GM23338 (cell line): Measurements from ENCODE around the gene CDHR5. TPM values are rescaled to one million over a fixed set of nuclear protein-coding genes. Genes with fewer than 3 reads are reported as not detected.

Source experiments
- ATAC-seq: fragments of 200-7000 bp; cut with Tn5 transposase; 3 replicates; pipeline ENCODE4 v1.9.1; 2020
- DNase-seq: peaks from one replicate; pipeline ENCODE4 v3.0.0-alpha.2; 2015; ENCODE audit warnings: low spot score
- H2AFZ ChIP-seq: fragments of 200-600 bp; sonication (generic); 2 replicates; pipeline ENCODE4 v1.8.0; 2016; ENCODE audit warnings: antibody characterized with exemption, mild to moderate bottlenecking, moderate library complexity
- H3F3A ChIP-seq: fragments of 200-600 bp; sonication (generic); replicated peaks from 2 replicates; pipeline ENCODE4 v1.8.0; 2017; ENCODE audit warnings: antibody characterized with exemption, mixed run types, low read depth
- H3K27ac ChIP-seq: fragments of 200-600 bp; sonication (generic); 2 replicates; pipeline ENCODE4 v1.6.1; 2016; ENCODE audit warnings: low read depth
- H3K27me3 ChIP-seq: fragments of 200-600 bp; sonication (generic); 2 replicates; pipeline ENCODE4 v1.8.0; 2016; ENCODE audit warnings: mild to moderate bottlenecking, mixed run types, moderate library complexity; ENCODE audit not compliant: insufficient read depth
- H3K36me3 ChIP-seq: fragments of 200-600 bp; sonication (generic); 2 replicates; pipeline ENCODE4 v1.8.0; 2016; ENCODE audit warnings: mild to moderate bottlenecking; ENCODE audit not compliant: insufficient read depth
- H3K4me1 ChIP-seq: fragments of 200-600 bp; sonication (generic); 2 replicates; pipeline ENCODE4 v1.8.0; 2016; ENCODE audit warnings: mild to moderate bottlenecking, moderate library complexity; ENCODE audit not compliant: insufficient read depth
- H3K4me2 ChIP-seq: fragments of 200-600 bp; sonication (generic); 2 replicates; pipeline ENCODE4 v1.7.1; 2017; ENCODE audit warnings: mixed run types
- H3K4me3 ChIP-seq: fragments of 200-600 bp; sonication (generic); 2 replicates; pipeline ENCODE4 v1.6.1; 2016; ENCODE audit warnings: mixed run types
- H3K79me2 ChIP-seq: fragments of 200-600 bp; sonication (generic); replicated peaks from 2 replicates; pipeline ENCODE4 v1.8.0; 2017; ENCODE audit warnings: mild to moderate bottlenecking; ENCODE audit not compliant: insufficient read depth
- H3K9me2 ChIP-seq: fragments of 200-600 bp; sonication (generic); 2 replicates; pipeline ENCODE4 v1.8.0; 2017; ENCODE audit not compliant: insufficient read depth
- H4K20me1 ChIP-seq: fragments of 200-600 bp; sonication (generic); replicated peaks from 2 replicates; pipeline ENCODE4 v1.8.0; 2017; ENCODE audit warnings: mild to moderate bottlenecking; ENCODE audit not compliant: insufficient read depth
- H3K27ac Mint-ChIP-seq: 2 replicates; pipeline ENCODE4 v1.8.0; 2020; ENCODE audit warnings: inconsistent platforms, mild to moderate bottlenecking, moderate library complexity, mixed read lengths
- H3K27me3 Mint-ChIP-seq: 3 replicates; pipeline ENCODE4 v1.8.0; 2022; ENCODE audit warnings: low read depth, mild to moderate bottlenecking, moderate library complexity, mixed read lengths, inconsistent platforms; ENCODE audit not compliant: insufficient read depth, poor library complexity
- H3K36me3 Mint-ChIP-seq: 3 replicates; pipeline ENCODE4 v1.8.0; 2021; ENCODE audit warnings: low read depth, mild to moderate bottlenecking, inconsistent platforms, moderate library complexity, mixed read lengths
- H3K4me1 Mint-ChIP-seq: 3 replicates; pipeline ENCODE4 v1.8.0; 2020; ENCODE audit warnings: mild to moderate bottlenecking, inconsistent platforms, mixed read lengths
- H3K4me3 Mint-ChIP-seq: 3 replicates; pipeline ENCODE4 v1.8.0; 2021; ENCODE audit warnings: moderate library complexity, mild to moderate bottlenecking, inconsistent platforms, mixed read lengths
- H3K9me3 Mint-ChIP-seq: 3 replicates; pipeline ENCODE4 v1.8.0; 2020; ENCODE audit warnings: moderate library complexity, mild to moderate bottlenecking, inconsistent platforms, mixed read lengths
- CREB1 ChIP-seq: fragments of 250-450 bp; sonication (Bioruptor Pico); IDR thresholded peaks from 2 replicates; pipeline ENCODE4 v1.5.0; 2020; ENCODE audit warnings: low read depth, mild to moderate bottlenecking, moderate library complexity
- EZH2 ChIP-seq: fragments of 200-600 bp; sonication (generic); IDR thresholded peaks from one replicate; pipeline ENCODE4 v1.8.0; 2017; ENCODE audit warnings: antibody characterized with exemption, mild to moderate bottlenecking, low read depth; ENCODE audit not compliant: unreplicated experiment
- EZH2phosphoT487 ChIP-seq: fragments of 200-600 bp; sonication (generic); IDR thresholded peaks from one replicate; pipeline ENCODE4 v1.8.1; 2018; ENCODE audit warnings: antibody characterized with exemption; ENCODE audit not compliant: unreplicated experiment
- JUNB ChIP-seq: IDR thresholded peaks from one replicate; pipeline ENCODE4 v1.6.1; 2016; ENCODE audit warnings: antibody characterized with exemption; ENCODE audit not compliant: unreplicated experiment
- NANOG ChIP-seq: IDR thresholded peaks from 2 replicates; pipeline ENCODE4 v1.6.1; 2016; ENCODE audit warnings: antibody characterized with exemption, borderline replicate concordance
- POLR2AphosphoS5 ChIP-seq: IDR thresholded peaks from 2 replicates; pipeline ENCODE4 v1.6.1; 2016; ENCODE audit warnings: antibody characterized with exemption, low read depth
- STAT1 ChIP-seq: IDR thresholded peaks from one replicate; pipeline ENCODE4 v1.6.1; 2016; ENCODE audit warnings: antibody characterized with exemption; ENCODE audit not compliant: unreplicated experiment
- ZNF114 ChIP-seq: fragments of 250-450 bp; sonication (Bioruptor Pico); IDR thresholded peaks from 2 replicates; pipeline ENCODE4 v1.5.0; 2020; ENCODE audit warnings: mild to moderate bottlenecking, moderate library complexity
- ZNF331 ChIP-seq: fragments of 250-450 bp; sonication (Bioruptor Pico); IDR thresholded peaks from 2 replicates; pipeline ENCODE4 v1.5.0; 2020; ENCODE audit warnings: low read depth, mild to moderate bottlenecking, moderate library complexity
- polyA plus RNA-seq: library from polyadenylated mRNA; unstranded; fragments of >200 nt; fragmentation: Nextera tagmentation; extraction: Ambion mirVana; gene quantifications from 2 replicates; pipeline ENCODE4 v1.2.1, GENCODE V29; 2016
- total RNA-seq: library from RNA; depleted of rRNA; stranded (reverse); fragments of >200 nt; shearing (Covaris generic); gene quantifications from 2 replicates; pipeline ENCODE4 v1.2.3, GENCODE V29; 2014
- TF ChIP-seq, protein P1 (sequence below): IDR thresholded peaks from one replicate; pipeline ENCODE4 v1.6.1; 2018; ENCODE audit warnings: antibody characterized with exemption; ENCODE audit not compliant: unreplicated experiment
- TF ChIP-seq, protein P2 (sequence below), 2 experiments: fragments of 200-600 bp in 1 of 2; sonication (generic) in 1 of 2; conservative IDR thresholded peaks; 2 replicates each; pipeline versions ENCODE4 v1.5.1 to v1.6.1; 2016 to 2017; ENCODE audit warnings: antibody characterized with exemption in 2 of 2, low read depth in 2 of 2, mild to moderate bottlenecking in 2 of 2, moderate library complexity in 1 of 2
- TF ChIP-seq, protein P3 (sequence below): fragments of 250-450 bp; sonication (Bioruptor Pico); IDR thresholded peaks from 2 replicates; pipeline ENCODE4 v1.5.0; 2020; ENCODE audit warnings: mild to moderate bottlenecking, moderate library complexity
- TF ChIP-seq, protein P4 (sequence below): IDR thresholded peaks from 2 replicates; pipeline ENCODE4 v1.6.1; 2016; ENCODE audit warnings: antibody characterized with exemption

CDHR5 gene
- total and polyA plus RNA-seq, 2 experiments from 2014 or later, result not detected

DNA sequence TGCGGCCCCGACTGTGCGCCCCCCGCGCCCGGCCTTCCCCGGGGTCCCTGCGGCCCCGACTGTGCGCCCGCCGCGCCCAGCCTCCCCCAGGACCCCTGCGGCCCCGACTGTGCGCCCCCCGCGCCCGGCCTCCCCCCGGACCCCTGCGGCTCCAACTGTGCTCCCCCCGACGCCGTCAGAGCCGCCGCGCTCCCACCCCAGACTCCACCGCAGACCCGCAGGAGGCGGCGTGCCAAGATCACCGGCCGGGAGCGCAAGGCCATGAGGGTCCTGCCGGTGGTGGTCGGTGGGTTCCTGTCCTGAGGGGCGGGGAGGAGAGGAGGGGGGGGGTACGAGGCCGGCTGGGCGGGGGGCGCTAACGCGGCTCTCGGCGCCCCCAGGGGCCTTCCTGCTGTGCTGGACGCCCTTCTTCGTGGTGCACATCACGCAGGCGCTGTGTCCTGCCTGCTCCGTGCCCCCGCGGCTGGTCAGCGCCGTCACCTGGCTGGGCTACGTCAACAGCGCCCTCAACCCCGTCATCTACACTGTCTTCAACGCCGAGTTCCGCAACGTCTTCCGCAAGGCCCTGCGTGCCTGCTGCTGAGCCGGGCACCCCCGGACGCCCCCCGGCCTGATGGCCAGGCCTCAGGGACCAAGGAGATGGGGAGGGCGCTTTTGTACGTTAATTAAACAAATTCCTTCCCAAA lies 15.4 kb upstream of the CDHR5 start:
- Histone ChIP-seq H3K4me3 (peak overlapping the region; percentile 46), H3K36me3 (no peaks in the 10 kb centered on the region), H3K27ac (no peak overlapping the region), H3K27me3 (peaks cover 59% of the 10 kb centered on the region), H3F3A (peaks cover 17% of the 10 kb centered on the region), H3K79me2 (no peaks in the 10 kb centered on the region), H3K4me1 (peaks cover 24% of the 10 kb centered on the region), H2AFZ (no peak overlapping the region), H4K20me1 (no peaks in the 10 kb centered on the region), H3K9me2 (no peaks in the 10 kb centered on the region), H3K4me2 (peak overlapping the region; percentile 75)
- H3K9me3 Mint-ChIP-seq, result no peaks in the 10 kb centered on the region
- TF ChIP-seq, protein P1, sequence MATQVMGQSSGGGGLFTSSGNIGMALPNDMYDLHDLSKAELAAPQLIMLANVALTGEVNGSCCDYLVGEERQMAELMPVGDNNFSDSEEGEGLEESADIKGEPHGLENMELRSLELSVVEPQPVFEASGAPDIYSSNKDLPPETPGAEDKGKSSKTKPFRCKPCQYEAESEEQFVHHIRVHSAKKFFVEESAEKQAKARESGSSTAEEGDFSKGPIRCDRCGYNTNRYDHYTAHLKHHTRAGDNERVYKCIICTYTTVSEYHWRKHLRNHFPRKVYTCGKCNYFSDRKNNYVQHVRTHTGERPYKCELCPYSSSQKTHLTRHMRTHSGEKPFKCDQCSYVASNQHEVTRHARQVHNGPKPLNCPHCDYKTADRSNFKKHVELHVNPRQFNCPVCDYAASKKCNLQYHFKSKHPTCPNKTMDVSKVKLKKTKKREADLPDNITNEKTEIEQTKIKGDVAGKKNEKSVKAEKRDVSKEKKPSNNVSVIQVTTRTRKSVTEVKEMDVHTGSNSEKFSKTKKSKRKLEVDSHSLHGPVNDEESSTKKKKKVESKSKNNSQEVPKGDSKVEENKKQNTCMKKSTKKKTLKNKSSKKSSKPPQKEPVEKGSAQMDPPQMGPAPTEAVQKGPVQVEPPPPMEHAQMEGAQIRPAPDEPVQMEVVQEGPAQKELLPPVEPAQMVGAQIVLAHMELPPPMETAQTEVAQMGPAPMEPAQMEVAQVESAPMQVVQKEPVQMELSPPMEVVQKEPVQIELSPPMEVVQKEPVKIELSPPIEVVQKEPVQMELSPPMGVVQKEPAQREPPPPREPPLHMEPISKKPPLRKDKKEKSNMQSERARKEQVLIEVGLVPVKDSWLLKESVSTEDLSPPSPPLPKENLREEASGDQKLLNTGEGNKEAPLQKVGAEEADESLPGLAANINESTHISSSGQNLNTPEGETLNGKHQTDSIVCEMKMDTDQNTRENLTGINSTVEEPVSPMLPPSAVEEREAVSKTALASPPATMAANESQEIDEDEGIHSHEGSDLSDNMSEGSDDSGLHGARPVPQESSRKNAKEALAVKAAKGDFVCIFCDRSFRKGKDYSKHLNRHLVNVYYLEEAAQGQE, result no peak
- TF ChIP-seq JUNB (no peak), CREB1 (CRISPR knock-in tag) (peak; percentile 63), EZH2phosphoT487 (no peak), POLR2AphosphoS5 (no peak), STAT1 (no peak), ZNF114 (CRISPR knock-in tag) (no peak), NANOG (no peak), ZNF331 (no peak), EZH2 (no peak)
- TF ChIP-seq, protein P2, sequence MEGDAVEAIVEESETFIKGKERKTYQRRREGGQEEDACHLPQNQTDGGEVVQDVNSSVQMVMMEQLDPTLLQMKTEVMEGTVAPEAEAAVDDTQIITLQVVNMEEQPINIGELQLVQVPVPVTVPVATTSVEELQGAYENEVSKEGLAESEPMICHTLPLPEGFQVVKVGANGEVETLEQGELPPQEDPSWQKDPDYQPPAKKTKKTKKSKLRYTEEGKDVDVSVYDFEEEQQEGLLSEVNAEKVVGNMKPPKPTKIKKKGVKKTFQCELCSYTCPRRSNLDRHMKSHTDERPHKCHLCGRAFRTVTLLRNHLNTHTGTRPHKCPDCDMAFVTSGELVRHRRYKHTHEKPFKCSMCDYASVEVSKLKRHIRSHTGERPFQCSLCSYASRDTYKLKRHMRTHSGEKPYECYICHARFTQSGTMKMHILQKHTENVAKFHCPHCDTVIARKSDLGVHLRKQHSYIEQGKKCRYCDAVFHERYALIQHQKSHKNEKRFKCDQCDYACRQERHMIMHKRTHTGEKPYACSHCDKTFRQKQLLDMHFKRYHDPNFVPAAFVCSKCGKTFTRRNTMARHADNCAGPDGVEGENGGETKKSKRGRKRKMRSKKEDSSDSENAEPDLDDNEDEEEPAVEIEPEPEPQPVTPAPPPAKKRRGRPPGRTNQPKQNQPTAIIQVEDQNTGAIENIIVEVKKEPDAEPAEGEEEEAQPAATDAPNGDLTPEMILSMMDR (conservative IDR thresholded peaks at IDR 0.05; ENCODE audit: low read depth in 2 of 2), result peak in 1 of 2 experiments; percentile 24; a peak in 1 of 4 replicates
- TF ChIP-seq, protein P3, sequence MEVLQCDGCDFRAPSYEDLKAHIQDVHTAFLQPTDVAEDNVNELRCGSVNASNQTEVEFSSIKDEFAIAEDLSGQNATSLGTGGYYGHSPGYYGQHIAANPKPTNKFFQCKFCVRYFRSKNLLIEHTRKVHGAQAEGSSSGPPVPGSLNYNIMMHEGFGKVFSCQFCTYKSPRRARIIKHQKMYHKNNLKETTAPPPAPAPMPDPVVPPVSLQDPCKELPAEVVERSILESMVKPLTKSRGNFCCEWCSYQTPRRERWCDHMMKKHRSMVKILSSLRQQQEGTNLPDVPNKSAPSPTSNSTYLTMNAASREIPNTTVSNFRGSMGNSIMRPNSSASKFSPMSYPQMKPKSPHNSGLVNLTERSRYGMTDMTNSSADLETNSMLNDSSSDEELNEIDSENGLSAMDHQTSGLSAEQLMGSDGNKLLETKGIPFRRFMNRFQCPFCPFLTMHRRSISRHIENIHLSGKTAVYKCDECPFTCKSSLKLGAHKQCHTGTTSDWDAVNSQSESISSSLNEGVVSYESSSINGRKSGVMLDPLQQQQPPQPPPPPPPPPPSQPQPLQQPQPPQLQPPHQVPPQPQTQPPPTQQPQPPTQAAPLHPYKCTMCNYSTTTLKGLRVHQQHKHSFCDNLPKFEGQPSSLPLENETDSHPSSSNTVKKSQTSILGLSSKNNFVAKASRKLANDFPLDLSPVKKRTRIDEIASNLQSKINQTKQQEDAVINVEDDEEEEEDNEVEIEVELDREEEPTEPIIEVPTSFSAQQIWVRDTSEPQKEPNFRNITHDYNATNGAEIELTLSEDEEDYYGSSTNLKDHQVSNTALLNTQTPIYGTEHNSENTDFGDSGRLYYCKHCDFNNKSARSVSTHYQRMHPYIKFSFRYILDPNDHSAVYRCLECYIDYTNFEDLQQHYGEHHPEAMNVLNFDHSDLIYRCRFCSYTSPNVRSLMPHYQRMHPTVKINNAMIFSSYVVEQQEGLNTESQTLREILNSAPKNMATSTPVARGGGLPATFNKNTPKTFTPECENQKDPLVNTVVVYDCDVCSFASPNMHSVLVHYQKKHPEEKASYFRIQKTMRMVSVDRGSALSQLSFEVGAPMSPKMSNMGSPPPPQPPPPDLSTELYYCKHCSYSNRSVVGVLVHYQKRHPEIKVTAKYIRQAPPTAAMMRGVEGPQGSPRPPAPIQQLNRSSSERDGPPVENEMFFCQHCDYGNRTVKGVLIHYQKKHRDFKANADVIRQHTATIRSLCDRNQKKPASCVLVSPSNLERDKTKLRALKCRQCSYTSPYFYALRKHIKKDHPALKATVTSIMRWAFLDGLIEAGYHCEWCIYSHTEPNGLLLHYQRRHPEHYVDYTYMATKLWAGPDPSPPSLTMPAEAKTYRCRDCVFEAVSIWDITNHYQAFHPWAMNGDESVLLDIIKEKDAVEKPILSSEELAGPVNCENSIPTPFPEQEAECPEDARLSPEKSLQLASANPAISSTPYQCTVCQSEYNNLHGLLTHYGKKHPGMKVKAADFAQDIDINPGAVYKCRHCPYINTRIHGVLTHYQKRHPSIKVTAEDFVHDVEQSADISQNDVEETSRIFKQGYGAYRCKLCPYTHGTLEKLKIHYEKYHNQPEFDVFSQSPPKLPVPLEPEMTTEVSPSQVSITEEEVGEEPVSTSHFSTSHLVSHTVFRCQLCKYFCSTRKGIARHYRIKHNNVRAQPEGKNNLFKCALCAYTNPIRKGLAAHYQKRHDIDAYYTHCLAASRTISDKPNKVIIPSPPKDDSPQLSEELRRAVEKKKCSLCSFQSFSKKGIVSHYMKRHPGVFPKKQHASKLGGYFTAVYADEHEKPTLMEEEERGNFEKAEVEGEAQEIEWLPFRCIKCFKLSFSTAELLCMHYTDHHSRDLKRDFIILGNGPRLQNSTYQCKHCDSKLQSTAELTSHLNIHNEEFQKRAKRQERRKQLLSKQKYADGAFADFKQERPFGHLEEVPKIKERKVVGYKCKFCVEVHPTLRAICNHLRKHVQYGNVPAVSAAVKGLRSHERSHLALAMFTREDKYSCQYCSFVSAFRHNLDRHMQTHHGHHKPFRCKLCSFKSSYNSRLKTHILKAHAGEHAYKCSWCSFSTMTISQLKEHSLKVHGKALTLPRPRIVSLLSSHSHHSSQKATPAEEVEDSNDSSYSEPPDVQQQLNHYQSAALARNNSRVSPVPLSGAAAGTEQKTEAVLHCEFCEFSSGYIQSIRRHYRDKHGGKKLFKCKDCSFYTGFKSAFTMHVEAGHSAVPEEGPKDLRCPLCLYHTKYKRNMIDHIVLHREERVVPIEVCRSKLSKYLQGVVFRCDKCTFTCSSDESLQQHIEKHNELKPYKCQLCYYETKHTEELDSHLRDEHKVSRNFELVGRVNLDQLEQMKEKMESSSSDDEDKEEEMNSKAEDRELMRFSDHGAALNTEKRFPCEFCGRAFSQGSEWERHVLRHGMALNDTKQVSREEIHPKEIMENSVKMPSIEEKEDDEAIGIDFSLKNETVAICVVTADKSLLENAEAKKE, result no peak
- TF ChIP-seq, protein P4, sequence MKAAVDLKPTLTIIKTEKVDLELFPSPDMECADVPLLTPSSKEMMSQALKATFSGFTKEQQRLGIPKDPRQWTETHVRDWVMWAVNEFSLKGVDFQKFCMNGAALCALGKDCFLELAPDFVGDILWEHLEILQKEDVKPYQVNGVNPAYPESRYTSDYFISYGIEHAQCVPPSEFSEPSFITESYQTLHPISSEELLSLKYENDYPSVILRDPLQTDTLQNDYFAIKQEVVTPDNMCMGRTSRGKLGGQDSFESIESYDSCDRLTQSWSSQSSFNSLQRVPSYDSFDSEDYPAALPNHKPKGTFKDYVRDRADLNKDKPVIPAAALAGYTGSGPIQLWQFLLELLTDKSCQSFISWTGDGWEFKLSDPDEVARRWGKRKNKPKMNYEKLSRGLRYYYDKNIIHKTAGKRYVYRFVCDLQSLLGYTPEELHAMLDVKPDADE, result no peak
- DNase-seq (peak; percentile 63), ATAC-seq (peak; percentile 4)
- no peak overlapping the region for H3K27ac Mint-ChIP-seq
- peaks cover 25% of the 10 kb centered on the region; the same call in 2 of the 3 replicates for H3K4me1 Mint-ChIP-seq
- peak overlapping the region; percentile 71 for H3K4me3 Mint-ChIP-seq
- H3K36me3 Mint-ChIP-seq, result peaks cover 3% of the 10 kb centered on the region; the same call in 2 of the 3 replicates
- peaks cover 63% of the 10 kb centered on the region for H3K27me3 Mint-ChIP-seq
